ENCODE data around the gene MAP7D2.

DNA sequence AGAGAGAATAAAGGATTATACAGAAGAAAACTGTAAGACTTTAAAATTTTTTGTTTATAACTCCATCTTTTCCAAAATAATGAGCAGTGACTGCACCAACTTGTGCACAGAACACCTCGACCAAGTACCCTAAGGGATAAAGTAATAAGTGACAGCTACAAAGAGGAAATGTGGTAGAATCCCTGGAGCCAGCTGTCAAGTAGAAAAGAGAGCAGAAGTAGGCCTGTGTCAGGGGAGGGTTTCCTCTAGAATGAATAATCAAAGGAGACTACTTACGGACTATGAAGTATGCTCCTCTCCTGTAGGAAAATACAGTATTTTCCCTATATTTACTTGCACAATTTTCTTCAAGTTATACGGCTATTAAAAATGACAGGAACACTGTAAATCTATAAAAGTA, 23.7 kb upstream of the MAP7D2 start:
- TF ChIP-seq, protein P1, sequence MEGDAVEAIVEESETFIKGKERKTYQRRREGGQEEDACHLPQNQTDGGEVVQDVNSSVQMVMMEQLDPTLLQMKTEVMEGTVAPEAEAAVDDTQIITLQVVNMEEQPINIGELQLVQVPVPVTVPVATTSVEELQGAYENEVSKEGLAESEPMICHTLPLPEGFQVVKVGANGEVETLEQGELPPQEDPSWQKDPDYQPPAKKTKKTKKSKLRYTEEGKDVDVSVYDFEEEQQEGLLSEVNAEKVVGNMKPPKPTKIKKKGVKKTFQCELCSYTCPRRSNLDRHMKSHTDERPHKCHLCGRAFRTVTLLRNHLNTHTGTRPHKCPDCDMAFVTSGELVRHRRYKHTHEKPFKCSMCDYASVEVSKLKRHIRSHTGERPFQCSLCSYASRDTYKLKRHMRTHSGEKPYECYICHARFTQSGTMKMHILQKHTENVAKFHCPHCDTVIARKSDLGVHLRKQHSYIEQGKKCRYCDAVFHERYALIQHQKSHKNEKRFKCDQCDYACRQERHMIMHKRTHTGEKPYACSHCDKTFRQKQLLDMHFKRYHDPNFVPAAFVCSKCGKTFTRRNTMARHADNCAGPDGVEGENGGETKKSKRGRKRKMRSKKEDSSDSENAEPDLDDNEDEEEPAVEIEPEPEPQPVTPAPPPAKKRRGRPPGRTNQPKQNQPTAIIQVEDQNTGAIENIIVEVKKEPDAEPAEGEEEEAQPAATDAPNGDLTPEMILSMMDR (IDR thresholded peaks at IDR 0.05): no peak
- TF ChIP-seq POLR2A (IDR thresholded peaks at IDR 0.05): no peak
